Testis (tissue), 3 donors: ENCODE measurements around the gene PLPPR3. TPM values are rescaled to one million over a fixed set of nuclear protein-coding genes. Genes with fewer than 3 reads are reported as not detected.

Source experiments
- DNase-seq: peaks from one replicate; pipeline ENCODE4 v3.0.0-alpha.2; 2019
- H3K27ac ChIP-seq, 2 donors: fragments of 200-600 bp; sonication (generic); one replicate each; pipeline ENCODE4 v1.5.1; 2019
- H3K27me3 ChIP-seq: fragments of 200-600 bp; sonication (generic); one replicate; pipeline ENCODE4 v1.5.1; 2019
- H3K36me3 ChIP-seq: fragments of 200-600 bp; sonication (generic); one replicate; pipeline ENCODE4 v1.5.1; 2017; ENCODE audit warnings: low read depth; ENCODE audit errors: missing control alignments
- H3K4me1 ChIP-seq: fragments of 200-600 bp; sonication (generic); one replicate; pipeline ENCODE4 v1.5.1; 2019
- H3K4me3 ChIP-seq, 2 donors: fragments of 200-600 bp; sonication (generic); one replicate each; pipeline ENCODE4 v1.5.1; 2017 to 2019
- H3K9me3 ChIP-seq: fragments of 200-600 bp; sonication (generic); one replicate; pipeline ENCODE4 v1.5.1; 2017
- POLR2A ChIP-seq: fragments of 450-650 bp; IDR thresholded peaks from one replicate; pipeline ENCODE4 v1.6.1; 2017; ENCODE audit warnings: antibody characterized with exemption, mild to moderate bottlenecking, moderate library complexity
- WGBS, 2 donors: methylation state at CpG; one replicate each; pipeline ENCODE4 v1.1.5; 2018; 5-methylcytosine and 5-hydroxymethylcytosine counted together
- intact Hi-C: fragments of 100-400 bp; cut with DNase I; formaldehyde crosslinking; loops from one replicate; pipeline ENCODE4 v1.15.1; 2023; ENCODE audit warnings: low total_unique reads
- polyA plus RNA-seq: library from polyadenylated mRNA; stranded (reverse); fragments of 350-450 nt; fragmentation: Illumina TruSeq; extraction: RNeasy Lipid Tissue Mini Kit (QIAGEN cat#74804); gene quantifications from one replicate; pipeline ENCODE4 v1.2.3, GENCODE V29; 2014; ENCODE audit warnings: low read depth, low replicate concordance; ENCODE audit not compliant: insufficient read depth
- total RNA-seq, 2 donors: library from RNA; depleted of rRNA; stranded (reverse); fragments of >200 nt; gene quantifications; one replicate each; pipeline ENCODE4 v1.2.3, GENCODE V29; 2016
- TF ChIP-seq, protein P1 (sequence below), 3 experiments: fragments of 450-650 bp in 2 of 3; fragments of 200-600 bp in 1 of 3; sonication (generic) in 1 of 3; IDR thresholded peaks; one replicate each; pipeline ENCODE4 v1.5.1; 2016 to 2019; ENCODE audit warnings: antibody characterized with exemption in 3 of 3, mild to moderate bottlenecking in 2 of 3, moderate library complexity in 1 of 3

The PLPPR3 gene
- total and polyA plus RNA-seq, 3 donors from 2014 or later, result 2.7 to 20.1 (median 16.9) TPM

DNA sequence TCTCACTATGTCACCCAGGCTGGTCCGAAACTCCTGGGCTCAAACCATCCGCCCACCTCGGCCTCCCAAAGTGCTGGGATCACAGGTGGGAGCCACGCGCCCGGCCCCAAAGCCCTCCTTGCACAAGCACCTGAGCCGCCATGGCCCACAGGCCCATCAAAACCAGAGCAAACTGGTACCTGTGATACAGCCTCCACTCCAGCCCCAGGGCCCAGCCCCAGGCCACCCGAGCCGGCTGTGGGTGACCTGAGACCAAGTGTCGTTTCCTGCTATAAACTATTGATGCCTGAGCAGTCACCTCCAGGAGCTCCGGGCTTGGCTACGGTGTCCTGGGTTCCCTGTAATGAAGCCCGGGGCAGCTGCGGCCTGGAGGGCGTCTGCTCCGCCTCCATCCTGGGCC, 34.2 kb downstream of the PLPPR3 start:
- 94 to 96% methylated on average over 8 to 16 of the region's 16 CpGs for WGBS, 2 donors
- H3K4me1 ChIP-seq, result peaks cover 17% of the 10 kb centered on the region
- DNase-seq, result no peak

DNA sequence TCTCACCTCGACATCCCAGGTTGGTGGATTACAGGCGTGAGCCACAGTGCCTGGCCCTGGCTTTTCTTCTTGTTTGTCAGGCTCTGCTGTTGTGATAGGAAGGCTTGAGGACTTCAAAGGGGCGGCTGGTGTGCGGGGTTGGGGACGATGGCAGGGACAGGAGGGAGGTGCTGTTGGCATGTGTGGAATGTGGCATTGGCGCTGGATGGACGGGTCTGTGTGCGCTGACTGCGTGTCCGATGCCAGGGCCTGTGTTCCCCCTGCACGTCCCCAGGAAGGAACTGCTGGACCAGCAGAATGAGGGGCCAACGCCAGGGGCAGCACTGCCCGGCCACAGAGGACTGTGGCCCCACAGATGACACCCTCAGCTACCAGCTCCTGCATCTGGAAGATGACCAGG, 37.2 kb downstream of the PLPPR3 start:
- H3K27ac ChIP-seq, result no peak overlapping the region
- H3K9me3 ChIP-seq, result no peaks in the 10 kb centered on the region
- intact Hi-C loops, result loop anchor here (10.0 kb wide), 1 partner anchor 140 kb away; the partner anchor contains the start of gene ARID3A
- H3K27me3 ChIP-seq, result no peaks in the 10 kb centered on the region
- DNase-seq, result no peak
- H3K4me3 ChIP-seq, result no peak overlapping the region
- WGBS, 2 donors, result 55 to 72% methylated on average over 12 to 13 of the region's 13 CpGs
- TF ChIP-seq, protein P1, sequence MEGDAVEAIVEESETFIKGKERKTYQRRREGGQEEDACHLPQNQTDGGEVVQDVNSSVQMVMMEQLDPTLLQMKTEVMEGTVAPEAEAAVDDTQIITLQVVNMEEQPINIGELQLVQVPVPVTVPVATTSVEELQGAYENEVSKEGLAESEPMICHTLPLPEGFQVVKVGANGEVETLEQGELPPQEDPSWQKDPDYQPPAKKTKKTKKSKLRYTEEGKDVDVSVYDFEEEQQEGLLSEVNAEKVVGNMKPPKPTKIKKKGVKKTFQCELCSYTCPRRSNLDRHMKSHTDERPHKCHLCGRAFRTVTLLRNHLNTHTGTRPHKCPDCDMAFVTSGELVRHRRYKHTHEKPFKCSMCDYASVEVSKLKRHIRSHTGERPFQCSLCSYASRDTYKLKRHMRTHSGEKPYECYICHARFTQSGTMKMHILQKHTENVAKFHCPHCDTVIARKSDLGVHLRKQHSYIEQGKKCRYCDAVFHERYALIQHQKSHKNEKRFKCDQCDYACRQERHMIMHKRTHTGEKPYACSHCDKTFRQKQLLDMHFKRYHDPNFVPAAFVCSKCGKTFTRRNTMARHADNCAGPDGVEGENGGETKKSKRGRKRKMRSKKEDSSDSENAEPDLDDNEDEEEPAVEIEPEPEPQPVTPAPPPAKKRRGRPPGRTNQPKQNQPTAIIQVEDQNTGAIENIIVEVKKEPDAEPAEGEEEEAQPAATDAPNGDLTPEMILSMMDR (IDR thresholded peaks at IDR 0.05), result no peak
- TF ChIP-seq POLR2A, result no peak
- H3K36me3 ChIP-seq, result no peaks in the 10 kb centered on the region
- H3K4me1 ChIP-seq, result peaks cover 21% of the 10 kb centered on the region

More for the DNA sequence above, 34.2 kb downstream of the PLPPR3 start:
- intact Hi-C loops, result loop anchor here (10.0 kb wide), 1 partner anchor 137 kb away; the partner anchor contains the start of gene ARID3A
- peak overlapping the region in 1 of 2 donors; percentile 21 for H3K27ac ChIP-seq
- H3K4me3 ChIP-seq, result no peak overlapping the region
- TF ChIP-seq, protein P1 (IDR thresholded peaks at IDR 0.05), result no peak
- no peak for TF ChIP-seq POLR2A
- no peaks in the 10 kb centered on the region for H3K9me3 ChIP-seq
- no peaks in the 10 kb centered on the region for H3K27me3 ChIP-seq
- no peaks in the 10 kb centered on the region for H3K36me3 ChIP-seq

DNA sequence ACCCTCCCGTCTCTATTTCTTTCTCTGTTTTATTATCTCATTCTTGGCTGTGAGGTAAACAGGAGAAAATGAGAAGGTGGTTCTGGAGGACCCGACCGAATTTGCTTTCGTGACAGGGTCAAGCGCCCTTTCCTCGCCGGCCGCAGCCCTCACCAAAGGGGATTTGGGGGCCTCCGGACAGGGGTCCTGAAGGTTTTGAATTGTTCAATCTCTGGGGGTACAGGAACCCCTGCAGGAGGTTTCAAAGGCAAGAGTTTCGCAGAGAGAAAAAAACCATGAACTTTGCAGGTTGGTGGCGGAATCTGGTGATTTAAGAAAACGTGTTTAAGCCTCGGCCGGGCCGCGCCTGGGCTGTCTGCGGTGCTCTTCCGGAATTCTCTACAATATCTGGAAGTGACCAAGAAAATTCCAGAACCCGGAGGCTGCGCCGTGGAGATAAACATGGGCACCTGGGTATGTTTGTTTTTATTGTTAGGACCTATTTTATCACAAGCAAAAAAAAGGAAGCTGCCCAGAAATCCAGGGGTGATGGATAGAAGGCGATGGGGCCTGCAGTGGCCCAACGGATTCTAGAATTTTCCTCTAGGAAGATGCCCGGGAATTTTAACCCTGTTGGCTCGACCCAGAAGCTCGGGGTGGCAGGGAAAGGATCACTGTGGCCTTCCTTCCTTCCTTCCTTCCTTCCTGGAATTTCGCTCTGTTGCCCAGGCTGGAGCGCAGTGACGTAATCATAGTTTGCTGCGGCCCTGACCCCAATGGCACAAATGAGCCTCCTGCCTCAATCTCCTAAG, 38.7 kb downstream of the PLPPR3 start:
- Histone ChIP-seq H3K27ac (peak overlapping the region; percentile 6 to 65), H3K4me3 (peak overlapping the region in 1 of 2 donors; percentile 0)
- intact Hi-C loops, result loop anchor here (10.0 kb wide), 1 partner anchor 142 kb away; the partner anchor contains the start of gene ARID3A

DNA sequence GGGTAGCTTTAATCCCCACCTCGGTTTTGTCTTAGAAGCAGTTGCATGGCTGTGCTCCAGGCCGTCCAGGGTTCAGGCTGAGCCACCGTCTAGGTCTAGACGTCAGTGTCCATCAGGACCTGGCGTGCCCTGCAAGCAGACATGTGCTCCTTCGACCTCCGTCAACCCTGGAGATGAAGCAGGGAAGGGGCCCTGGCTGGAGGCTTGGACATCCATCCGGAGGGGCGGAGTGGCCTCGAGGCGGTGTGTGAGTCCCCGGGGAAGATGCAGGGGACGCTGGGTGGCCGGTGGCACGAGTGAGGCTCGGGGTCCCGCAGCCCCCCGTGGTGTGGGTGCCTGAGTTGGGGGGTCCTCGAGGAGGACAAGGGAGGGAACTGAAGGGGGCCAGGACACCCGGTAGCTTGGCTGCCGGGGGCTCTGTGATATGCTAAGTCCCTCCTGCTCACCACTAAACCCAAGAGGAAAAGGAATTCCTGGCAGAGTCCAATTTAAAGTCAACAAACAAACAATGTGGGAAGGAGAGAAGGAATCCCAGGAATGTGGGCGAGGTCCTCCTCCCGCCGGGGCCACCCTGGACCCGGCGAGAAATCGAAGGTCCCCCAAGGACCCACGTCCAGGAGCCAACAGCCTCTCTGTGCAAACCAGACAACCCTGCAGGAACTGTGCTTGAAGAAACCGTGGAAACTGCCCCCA, 39.4 kb downstream of the PLPPR3 start:
- intact Hi-C loops, result loop anchor here (10.0 kb wide), 1 partner anchor 142 kb away; the partner anchor contains the start of gene ARID3A
- no peak for TF ChIP-seq POLR2A
- TF ChIP-seq, protein P1 (IDR thresholded peaks at IDR 0.05), result no peak
- DNase-seq, result no peak
- H3K4me1 ChIP-seq, result peaks cover 14% of the 10 kb centered on the region
- H3K9me3 ChIP-seq, result no peaks in the 10 kb centered on the region
- no peaks in the 10 kb centered on the region for H3K27me3 ChIP-seq
- no peaks in the 10 kb centered on the region for H3K36me3 ChIP-seq
- H3K27ac ChIP-seq, result peak overlapping the region in 1 of 2 donors; percentile 65
- WGBS, 2 donors, result 42 to 44% methylated on average over 29 of the region's 29 CpGs
- H3K4me3 ChIP-seq, result peak overlapping the region in 1 of 2 donors; percentile 0

More for the DNA sequence above, 38.7 kb downstream of the PLPPR3 start:
- Histone ChIP-seq H3K36me3 (no peaks in the 10 kb centered on the region), H3K9me3 (no peaks in the 10 kb centered on the region), H3K4me1 (peaks cover 14% of the 10 kb centered on the region), H3K27me3 (no peaks in the 10 kb centered on the region)
- DNase-seq, result no peak
- WGBS, 2 donors, result 49 to 65% methylated on average over 30 of the region's 30 CpGs
- TF ChIP-seq POLR2A, result no peak
- TF ChIP-seq, protein P1 (IDR thresholded peaks at IDR 0.05), result no peak
